ENCODE measurements around the gene EHD4. TPM values are rescaled to one million over a fixed set of nuclear protein-coding genes. Genes with fewer than 3 reads are reported as not detected.

Gene EHD4
- total RNA-seq, 2 donors from 2014 or later: 57.6 to 79.9 TPM

- H3K27ac Mint-ChIP-seq: peak overlapping the region; percentile 100
- H3K4me3 Mint-ChIP-seq: peak overlapping the region; percentile 53
- H3K27me3 Mint-ChIP-seq: no peaks in the 10 kb centered on the region
- no peak for ATAC-seq
- peaks cover 25% of the 10 kb centered on the region for H3K4me1 Mint-ChIP-seq
- H3K36me3 Mint-ChIP-seq (ENCODE audit: low read depth): peaks cover 6% of the 10 kb centered on the region
- no peaks in the 10 kb centered on the region for H3K9me3 ChIP-seq (ENCODE audit: control insufficient read depth, low read length, poor library complexity, severe bottlenecking)
- no peak for DNase-seq
These were observed 29.5 kb downstream of the EHD4 start for GRCh38 chr15:41942886-41943285.

GRCh38 chr15:41941644-41942415 is 30.5 kb downstream of the EHD4 start:
- DNase-seq (no peak), ATAC-seq (no peak)
- H3K9me3 ChIP-seq (ENCODE audit: control insufficient read depth, low read length, poor library complexity, severe bottlenecking): no peaks in the 10 kb centered on the region
- Mint-ChIP-seq H3K27ac (peak overlapping the region; percentile 100), H3K36me3 (ENCODE audit: low read depth) (peaks cover 6% of the 10 kb centered on the region), H3K4me1 (peaks cover 34% of the 10 kb centered on the region), H3K4me3 (peak overlapping the region; percentile 53), H3K27me3 (no peaks in the 10 kb centered on the region)

- no peaks in the 10 kb centered on the region for H3K9me3 ChIP-seq (ENCODE audit: control insufficient read depth, low read length, poor library complexity, severe bottlenecking)
- DNase-seq: peak in 1 of 3 donors; percentile 33
- Mint-ChIP-seq H3K4me3 (peak overlapping the region; percentile 47), H3K27ac (peak overlapping the region; percentile 100), H3K4me1 (peaks cover 41% of the 10 kb centered on the region), H3K36me3 (ENCODE audit: low read depth) (peaks cover 6% of the 10 kb centered on the region), H3K27me3 (no peaks in the 10 kb centered on the region)
- no peak for ATAC-seq
These were observed 31.9 kb downstream of the EHD4 start for GRCh38 chr15:41940441-41940857.

GRCh38 chr15:41939986-41940385 is 32.4 kb downstream of the EHD4 start:
- no peak for ATAC-seq
- H3K27ac Mint-ChIP-seq: peak overlapping the region; percentile 100
- no peak overlapping the region for H3K4me3 Mint-ChIP-seq

GRCh38 chr15:41937568-41937923 is 34.8 kb downstream of the EHD4 start:
- Mint-ChIP-seq H3K27me3 (no peaks in the 10 kb centered on the region), H3K36me3 (ENCODE audit: low read depth) (peaks cover under 1% of the 10 kb centered on the region), H3K4me1 (peaks cover 55% of the 10 kb centered on the region), H3K4me3 (peak overlapping the region; percentile 87), H3K27ac (peak overlapping the region; percentile 100)
- no peak for DNase-seq
- no peaks in the 10 kb centered on the region for H3K9me3 ChIP-seq (ENCODE audit: control insufficient read depth, low read length, poor library complexity, severe bottlenecking)
- ATAC-seq: no peak

More at GRCh38 chr15:41939986-41940385, 32.4 kb downstream of the EHD4 start:
- DNase-seq: no peak
- Mint-ChIP-seq H3K27me3 (no peaks in the 10 kb centered on the region), H3K4me1 (peaks cover 43% of the 10 kb centered on the region), H3K36me3 (ENCODE audit: low read depth) (peaks cover 3% of the 10 kb centered on the region)
- no peaks in the 10 kb centered on the region for H3K9me3 ChIP-seq (ENCODE audit: control insufficient read depth, low read length, poor library complexity, severe bottlenecking)

- H3K9me3 ChIP-seq (ENCODE audit: control insufficient read depth, low read length, poor library complexity, severe bottlenecking): no peaks in the 10 kb centered on the region
- H3K36me3 Mint-ChIP-seq (ENCODE audit: low read depth): no peaks in the 10 kb centered on the region
- DNase-seq (peak; percentile 58 to 76 (median 65)), ATAC-seq (peak; percentile 82)
- no peaks in the 10 kb centered on the region for H3K27me3 Mint-ChIP-seq
- peak overlapping the region; percentile 87 for H3K4me3 Mint-ChIP-seq
- peak overlapping the region; percentile 100 for H3K27ac Mint-ChIP-seq
- peaks cover 57% of the 10 kb centered on the region for H3K4me1 Mint-ChIP-seq
These were observed 35.4 kb downstream of the EHD4 start for GRCh38 chr15:41936649-41937567.

GRCh38 chr15:41936155-41936554 is 36.2 kb downstream of the EHD4 start:
- H3K27me3 Mint-ChIP-seq: no peaks in the 10 kb centered on the region
- H3K27ac Mint-ChIP-seq: peak overlapping the region; percentile 100
- DNase-seq (no peak), ATAC-seq (no peak)
- H3K9me3 ChIP-seq (ENCODE audit: control insufficient read depth, low read length, poor library complexity, severe bottlenecking): no peaks in the 10 kb centered on the region
- H3K4me3 Mint-ChIP-seq: peak overlapping the region; percentile 87
- peaks cover 58% of the 10 kb centered on the region for H3K4me1 Mint-ChIP-seq
- no peaks in the 10 kb centered on the region for H3K36me3 Mint-ChIP-seq (ENCODE audit: low read depth)

- ATAC-seq: no peak
- Mint-ChIP-seq H3K4me3 (no peak overlapping the region), H3K27ac (peak overlapping the region; percentile 100), H3K36me3 (ENCODE audit: low read depth) (no peaks in the 10 kb centered on the region), H3K27me3 (no peaks in the 10 kb centered on the region), H3K4me1 (peaks cover 52% of the 10 kb centered on the region)
- H3K9me3 ChIP-seq (ENCODE audit: control insufficient read depth, low read length, poor library complexity, severe bottlenecking): no peaks in the 10 kb centered on the region
- no peak for DNase-seq
These were observed 36.8 kb downstream of the EHD4 start for GRCh38 chr15:41935566-41936020.

- Mint-ChIP-seq H3K27me3 (no peaks in the 10 kb centered on the region), H3K4me1 (peaks cover 50% of the 10 kb centered on the region), H3K36me3 (ENCODE audit: low read depth) (no peaks in the 10 kb centered on the region), H3K27ac (peak overlapping the region; percentile 100), H3K4me3 (peak overlapping the region; percentile 86)
- no peaks in the 10 kb centered on the region for H3K9me3 ChIP-seq (ENCODE audit: control insufficient read depth, low read length, poor library complexity, severe bottlenecking)
- DNase-seq: peak; percentile 59 to 75 (median 61)
- peak; percentile 67 for ATAC-seq
These were observed 37.5 kb downstream of the EHD4 start for GRCh38 chr15:41934843-41935242.

- Mint-ChIP-seq H3K27me3 (no peaks in the 10 kb centered on the region), H3K36me3 (ENCODE audit: low read depth) (no peaks in the 10 kb centered on the region), H3K27ac (peak overlapping the region; percentile 100), H3K4me3 (peak overlapping the region; percentile 36), H3K4me1 (peaks cover 51% of the 10 kb centered on the region)
- no peaks in the 10 kb centered on the region for H3K9me3 ChIP-seq (ENCODE audit: control insufficient read depth, low read length, poor library complexity, severe bottlenecking)
- no peak for ATAC-seq
- no peak for DNase-seq
These were observed 38.6 kb downstream of the EHD4 start for GRCh38 chr15:41933771-41934170.

- Mint-ChIP-seq H3K4me1 (peaks cover 49% of the 10 kb centered on the region), H3K27me3 (no peaks in the 10 kb centered on the region)
- no peak for ATAC-seq
These were observed 39.0 kb downstream of the EHD4 start for GRCh38 chr15:41933326-41933725.

GRCh38 chr15:41932511-41933289 is 39.7 kb downstream of the EHD4 start:
- no peaks in the 10 kb centered on the region for H3K36me3 Mint-ChIP-seq (ENCODE audit: low read depth)
- no peaks in the 10 kb centered on the region for H3K9me3 ChIP-seq (ENCODE audit: control insufficient read depth, low read length, poor library complexity, severe bottlenecking)
- H3K4me3 Mint-ChIP-seq: no peak overlapping the region
- H3K27me3 Mint-ChIP-seq: no peaks in the 10 kb centered on the region
- no peak for DNase-seq
- peak overlapping the region; percentile 100 for H3K27ac Mint-ChIP-seq
- peaks cover 44% of the 10 kb centered on the region for H3K4me1 Mint-ChIP-seq
- no peak for ATAC-seq

More at GRCh38 chr15:41933326-41933725, 39.0 kb downstream of the EHD4 start:
- no peak for DNase-seq
- no peaks in the 10 kb centered on the region for H3K9me3 ChIP-seq (ENCODE audit: control insufficient read depth, low read length, poor library complexity, severe bottlenecking)
- Mint-ChIP-seq H3K36me3 (ENCODE audit: low read depth) (no peaks in the 10 kb centered on the region), H3K4me3 (peak overlapping the region; percentile 36), H3K27ac (peak overlapping the region; percentile 100)

Measured in T-helper 17 cell (primary cell).